Measurements from ENCODE around the gene DENR.
"Not testable (repeated sequence)": the region's sequence is repeated elsewhere in the genome, so short reads cannot be mapped to it uniquely, and the experiment has no call there.

The DENR gene

GRCh38 chr12:122752464-122753318, at the start of gene DENR:
DENR (plus strand) TSS chr12:122752824; CDS start chr12:122753702, 878 bp downstream.
- DNase-seq (ENCODE audit: low spot score) = peak; percentile 90

- not testable (repeated sequence) for DNase-seq (ENCODE audit: low spot score)
These were observed 49.6 kb upstream of the DENR start, which contains the start of gene HCAR2 for GRCh38 chr12:122702890-122703611. HCAR2 (minus strand) TSS chr12:122703357; CDS start chr12:122703283, 74 bp downstream.

GRCh38 chr12:122703841-122704240, 48.8 kb upstream of the DENR start:
- not testable (repeated sequence) for DNase-seq (ENCODE audit: low spot score)

GRCh38 chr12:122709287-122709686, 43.3 kb upstream of the DENR start:
- not testable (repeated sequence) for DNase-seq (ENCODE audit: low spot score)

- not testable (repeated sequence) for DNase-seq (ENCODE audit: low spot score)
These were observed 42.3 kb upstream of the DENR start for GRCh38 chr12:122710341-122710740.

- not testable (repeated sequence) for DNase-seq (ENCODE audit: low spot score)
These were observed 41.4 kb upstream of the DENR start for GRCh38 chr12:122711266-122711665.

GRCh38 chr12:122713491-122714188, 39.0 kb upstream of the DENR start:
- DNase-seq (ENCODE audit: low spot score) = not testable (repeated sequence)

GRCh38 chr12:122715211-122715610, 37.4 kb upstream of the DENR start:
- DNase-seq (ENCODE audit: low spot score) = not testable (repeated sequence)

- not testable (repeated sequence) for DNase-seq (ENCODE audit: low spot score)
These were observed 36.0 kb upstream of the DENR start, which contains the start of gene HCAR3 for GRCh38 chr12:122716658-122717057. HCAR3 (minus strand) TSS chr12:122716811; CDS start chr12:122716737, 74 bp downstream.

GRCh38 chr12:122721057-122721545, 31.5 kb upstream of the DENR start:
- no peak for DNase-seq (ENCODE audit: low spot score)

- DNase-seq (ENCODE audit: low spot score) = no peak
These were observed 30.2 kb upstream of the DENR start for GRCh38 chr12:122722387-122722786.

GRCh38 chr12:122724641-122725243, 27.9 kb upstream of the DENR start:
- DNase-seq (ENCODE audit: low spot score) = no peak

- no peak for DNase-seq (ENCODE audit: low spot score)
These were observed 27.1 kb upstream of the DENR start for GRCh38 chr12:122725452-122726079.

- no peak for DNase-seq (ENCODE audit: low spot score)
These were observed 26.5 kb upstream of the DENR start for GRCh38 chr12:122726080-122726558.

GRCh38 chr12:122729583-122730214, 22.9 kb upstream of the DENR start:
- no peak for DNase-seq (ENCODE audit: low spot score)

GRCh38 chr12:122730215-122731014, 22.2 kb upstream of the DENR start, which contains the start of gene HCAR1:
HCAR1 (minus strand) TSS chr12:122730844; CDS start chr12:122730339, 505 bp downstream.
- DNase-seq (ENCODE audit: low spot score) = peak; percentile 61

GRCh38 chr12:122732170-122732569, 20.5 kb upstream of the DENR start:
- DNase-seq (ENCODE audit: low spot score) = no peak

- DNase-seq (ENCODE audit: low spot score) = no peak
These were observed 20.0 kb upstream of the DENR start for GRCh38 chr12:122732611-122733010.

- DNase-seq (ENCODE audit: low spot score) = no peak
These were observed 14.1 kb upstream of the DENR start for GRCh38 chr12:122738571-122738970.

All from hepatic stellate cell (primary cell).